Chondrocyte (in vitro differentiated cells): Measurements from ENCODE around the gene SRSF12. TPM values are rescaled to one million over a fixed set of nuclear protein-coding genes. Genes with fewer than 3 reads are reported as not detected.
"Not testable (repeated sequence)": the region's sequence is repeated elsewhere in the genome, so short reads cannot be mapped to it uniquely, and the experiment has no call there.

Experiments used
- DNase-seq: peaks from one replicate; pipeline ENCODE4 v3.0.0; 2021; ENCODE audit warnings: mixed read lengths, low spot score
- H3K27ac Mint-ChIP-seq: one replicate; pipeline ENCODE4 v1.8.0; 2021; ENCODE audit warnings: mild to moderate bottlenecking, moderate library complexity, mixed read lengths; ENCODE audit not compliant: unreplicated experiment
- H3K27me3 Mint-ChIP-seq: 2 replicates; pipeline ENCODE4 v1.8.0; 2021; ENCODE audit warnings: low read depth, mixed read lengths
- H3K36me3 Mint-ChIP-seq: 2 replicates; pipeline ENCODE4 v1.8.0; 2021; ENCODE audit warnings: low read depth, mixed read lengths
- H3K4me1 Mint-ChIP-seq: 2 replicates; pipeline ENCODE4 v1.8.0; 2021; ENCODE audit warnings: low read depth, mild to moderate bottlenecking, mixed read lengths
- H3K4me3 Mint-ChIP-seq: one replicate; pipeline ENCODE4 v1.8.0; 2021; ENCODE audit warnings: mild to moderate bottlenecking, moderate library complexity, mixed read lengths; ENCODE audit not compliant: unreplicated experiment
- H3K9me3 Mint-ChIP-seq: 2 replicates; pipeline ENCODE4 v1.8.0; 2021; ENCODE audit warnings: low read depth, mixed read lengths
- CTCF ChIP-seq: fragments of 200-600 bp; sonication (generic); IDR thresholded peaks from 2 replicates; pipeline ENCODE4 v1.5.0; 2021; ENCODE audit warnings: antibody characterized with exemption, mild to moderate bottlenecking, moderate library complexity
- total RNA-seq: library from RNA; stranded (reverse); gene quantifications from 3 replicates; pipeline ENCODE4 v1.2.1, GENCODE V29; 2021

Gene SRSF12
- total RNA-seq, 1 donor from 2014 or later: 4.8 TPM

- Mint-ChIP-seq H3K4me1 (peaks cover 46% of the 10 kb centered on the region), H3K27me3 (no peaks in the 10 kb centered on the region), H3K36me3 (no peaks in the 10 kb centered on the region), H3K9me3 (no peaks in the 10 kb centered on the region), H3K27ac (no peak overlapping the region), H3K4me3 (no peak overlapping the region)
- no peak for TF ChIP-seq CTCF
- no peak for DNase-seq
Measured at GRCh38 chr6:89138173-89138572, 20.3 kb upstream of the SRSF12 start.

GRCh38 chr6:89134723-89135122 lies 16.9 kb upstream of the SRSF12 start:
- Mint-ChIP-seq H3K4me1 (peaks cover 19% of the 10 kb centered on the region), H3K36me3 (no peaks in the 10 kb centered on the region), H3K9me3 (no peaks in the 10 kb centered on the region), H3K4me3 (no peak overlapping the region), H3K27ac (no peak overlapping the region), H3K27me3 (no peaks in the 10 kb centered on the region)
- TF ChIP-seq CTCF: no peak
- no peak for DNase-seq

- no peak for DNase-seq
- Mint-ChIP-seq H3K27me3 (no peaks in the 10 kb centered on the region), H3K9me3 (no peaks in the 10 kb centered on the region), H3K27ac (no peak overlapping the region), H3K4me3 (no peak overlapping the region), H3K4me1 (peaks cover 11% of the 10 kb centered on the region), H3K36me3 (no peaks in the 10 kb centered on the region)
- TF ChIP-seq CTCF: no peak
Measured at GRCh38 chr6:89133981-89134380, 16.1 kb upstream of the SRSF12 start.

GRCh38 chr6:89132057-89132456 lies 14.2 kb upstream of the SRSF12 start:
- Mint-ChIP-seq H3K4me1 (no peaks in the 10 kb centered on the region), H3K27ac (no peak overlapping the region), H3K27me3 (no peaks in the 10 kb centered on the region), H3K4me3 (no peak overlapping the region), H3K9me3 (peaks cover 5% of the 10 kb centered on the region), H3K36me3 (peaks cover 6% of the 10 kb centered on the region)
- no peak for TF ChIP-seq CTCF
- no peak for DNase-seq

- H3K4me3 Mint-ChIP-seq: no peak overlapping the region
- no peak for DNase-seq
- H3K27ac Mint-ChIP-seq: no peak overlapping the region
- peaks cover 6% of the 10 kb centered on the region for H3K36me3 Mint-ChIP-seq
- no peaks in the 10 kb centered on the region for H3K27me3 Mint-ChIP-seq
- H3K4me1 Mint-ChIP-seq: no peaks in the 10 kb centered on the region
- TF ChIP-seq CTCF: no peak
- peaks cover 5% of the 10 kb centered on the region for H3K9me3 Mint-ChIP-seq
Measured at GRCh38 chr6:89131599-89131998, 13.7 kb upstream of the SRSF12 start.

- not testable (repeated sequence) for H3K27me3 Mint-ChIP-seq, DNase-seq, H3K4me1 Mint-ChIP-seq, H3K27ac Mint-ChIP-seq, H3K9me3 Mint-ChIP-seq, H3K36me3 Mint-ChIP-seq, H3K4me3 Mint-ChIP-seq
Measured at GRCh38 chr6:89128256-89128671, 10.4 kb upstream of the SRSF12 start.
